Immature natural killer cell (primary cell): Measurements from ENCODE around the gene DNAJB6. TPM values are rescaled to one million over a fixed set of nuclear protein-coding genes. Genes with fewer than 3 reads are reported as not detected.

ENCODE experiments used
- DNase-seq, 3 donors: peaks; one replicate each; pipeline ENCODE4 v3.0.0; 2022; ENCODE audit warnings: mixed read lengths in 1 of 3
- H3K27ac Mint-ChIP-seq, 6 donors: one replicate each; pipeline ENCODE4 v1.8.0; 2020; ENCODE audit warnings: mixed read lengths in 6 of 6, mild to moderate bottlenecking in 5 of 6, inconsistent platforms in 4 of 6, moderate library complexity in 3 of 6
- H3K27me3 Mint-ChIP-seq, 3 donors: one replicate each; pipeline ENCODE4 v1.8.0; 2020 to 2021; ENCODE audit warnings: low read depth in 3 of 3, mild to moderate bottlenecking in 3 of 3, mixed read lengths in 3 of 3, moderate library complexity in 3 of 3, inconsistent platforms in 1 of 3
- H3K36me3 Mint-ChIP-seq, 3 donors: one replicate each; pipeline ENCODE4 v1.8.0; 2020; ENCODE audit warnings: mixed read lengths in 3 of 3, inconsistent platforms in 2 of 3, mild to moderate bottlenecking in 2 of 3
- H3K4me1 Mint-ChIP-seq, 2 donors: one replicate each; pipeline ENCODE4 v1.8.0; 2020; ENCODE audit warnings: inconsistent platforms in 2 of 2, mild to moderate bottlenecking in 2 of 2, mixed read lengths in 2 of 2, moderate library complexity in 1 of 2
- H3K4me3 Mint-ChIP-seq, 5 donors: one replicate each; pipeline ENCODE4 v1.8.0; 2020; ENCODE audit warnings: mild to moderate bottlenecking in 5 of 5, mixed read lengths in 5 of 5, inconsistent platforms in 3 of 5, moderate library complexity in 3 of 5
- H3K9me3 Mint-ChIP-seq, 6 donors: one replicate each; pipeline ENCODE4 v1.8.0; 2020; ENCODE audit warnings: mild to moderate bottlenecking in 6 of 6, mixed read lengths in 6 of 6, inconsistent platforms in 4 of 6, moderate library complexity in 3 of 6
- polyA plus RNA-seq, 3 donors: library from polyadenylated mRNA; unstranded; fragments of 300-500 nt; fragmentation: Illumina TruSeq; gene quantifications; one replicate each; pipeline ENCODE4 v1.2.3, GENCODE V29; 2021

Gene DNAJB6
- polyA plus RNA-seq, 3 donors from 2014 or later, result 184 to 205 (median 185) TPM

GRCh38 chr7:157397036-157397720 is 60.4 kb downstream of the DNAJB6 start:
- no peak for DNase-seq
- H3K4me3 Mint-ChIP-seq, result no peak overlapping the region
- peaks cover 0 to 2% (median 0%) of the 10 kb centered on the region in 3 donors for H3K27me3 Mint-ChIP-seq
- peak overlapping the region in 2 of 6 donors; percentile 24 to 79 for H3K27ac Mint-ChIP-seq
- peaks cover 4 to 12% (median 10%) of the 10 kb centered on the region in 3 donors for H3K36me3 Mint-ChIP-seq
- peaks cover 62 to 71% of the 10 kb centered on the region in 2 donors for H3K4me1 Mint-ChIP-seq
- H3K9me3 Mint-ChIP-seq, result no peaks in the 10 kb centered on the region

GRCh38 chr7:157397731-157398691 is 61.2 kb downstream of the DNAJB6 start:
- no peak overlapping the region for H3K4me3 Mint-ChIP-seq
- H3K27me3 Mint-ChIP-seq, result no peaks in the 10 kb centered on the region
- H3K36me3 Mint-ChIP-seq, result peaks cover 4 to 10% (median 9%) of the 10 kb centered on the region in 3 donors
- H3K9me3 Mint-ChIP-seq, result no peaks in the 10 kb centered on the region
- H3K4me1 Mint-ChIP-seq, result peaks cover 57 to 66% of the 10 kb centered on the region in 2 donors
- H3K27ac Mint-ChIP-seq, result peak overlapping the region in 5 of 6 donors; percentile 59 to 79 (median 71)
- no peak for DNase-seq

- Mint-ChIP-seq H3K27me3 (no peaks in the 10 kb centered on the region), H3K9me3 (no peaks in the 10 kb centered on the region), H3K4me1 (peaks cover 57 to 60% of the 10 kb centered on the region in 2 donors), H3K4me3 (no peak overlapping the region), H3K36me3 (peaks cover 4 to 11% (median 10%) of the 10 kb centered on the region in 3 donors), H3K27ac (peak overlapping the region in 3 of 6 donors; percentile 11 to 71 (median 60))
- no peak for DNase-seq
Measured at GRCh38 chr7:157399086-157399687, 62.4 kb downstream of the DNAJB6 start.

- Mint-ChIP-seq H3K9me3 (no peaks in the 10 kb centered on the region), H3K4me1 (peaks cover 55 to 63% of the 10 kb centered on the region in 2 donors), H3K4me3 (no peak overlapping the region), H3K36me3 (peaks cover 4 to 11% (median 10%) of the 10 kb centered on the region in 3 donors), H3K27me3 (peaks cover 0 to 2% (median 0%) of the 10 kb centered on the region in 3 donors), H3K27ac (peak overlapping the region in 4 of 6 donors; percentile 40 to 64 (median 58))
- no peak for DNase-seq
Measured at GRCh38 chr7:157400171-157400860, 63.5 kb downstream of the DNAJB6 start.

- peaks cover 4 to 11% (median 10%) of the 10 kb centered on the region in 3 donors for H3K36me3 Mint-ChIP-seq
- no peaks in the 10 kb centered on the region for H3K9me3 Mint-ChIP-seq
- H3K4me1 Mint-ChIP-seq, result peaks cover 54 to 64% of the 10 kb centered on the region in 2 donors
- peak overlapping the region in 3 of 5 donors; percentile 11 to 33 (median 30) for H3K4me3 Mint-ChIP-seq
- DNase-seq, result peak in 2 of 3 donors; percentile 21 to 26
- peak overlapping the region; percentile 28 to 74 (median 60) for H3K27ac Mint-ChIP-seq
- peaks cover 0 to 2% (median 0%) of the 10 kb centered on the region in 3 donors for H3K27me3 Mint-ChIP-seq
Measured at GRCh38 chr7:157401567-157402387, 65.0 kb downstream of the DNAJB6 start.

- peaks cover 53 to 62% of the 10 kb centered on the region in 2 donors for H3K4me1 Mint-ChIP-seq
- peaks cover 0 to 2% (median 0%) of the 10 kb centered on the region in 3 donors for H3K27me3 Mint-ChIP-seq
- no peaks in the 10 kb centered on the region for H3K9me3 Mint-ChIP-seq
- peaks cover 4 to 11% (median 10%) of the 10 kb centered on the region in 3 donors for H3K36me3 Mint-ChIP-seq
- DNase-seq, result no peak
- peak overlapping the region in 1 of 6 donors; percentile 55 for H3K27ac Mint-ChIP-seq
- no peak overlapping the region for H3K4me3 Mint-ChIP-seq
Measured at GRCh38 chr7:157402388-157402703, 65.5 kb downstream of the DNAJB6 start.

GRCh38 chr7:157402911-157403534 is 66.2 kb downstream of the DNAJB6 start:
- peak overlapping the region in 3 of 6 donors; percentile 31 to 55 (median 43) for H3K27ac Mint-ChIP-seq
- DNase-seq, result no peak
- H3K4me1 Mint-ChIP-seq, result peaks cover 46 to 56% of the 10 kb centered on the region in 2 donors
- no peak overlapping the region for H3K4me3 Mint-ChIP-seq
- H3K36me3 Mint-ChIP-seq, result peaks cover 4 to 11% (median 6%) of the 10 kb centered on the region in 3 donors
- H3K9me3 Mint-ChIP-seq, result no peaks in the 10 kb centered on the region
- peaks cover 0 to 2% (median 0%) of the 10 kb centered on the region in 3 donors for H3K27me3 Mint-ChIP-seq

GRCh38 chr7:157403646-157404401 is 67.0 kb downstream of the DNAJB6 start:
- no peaks in the 10 kb centered on the region for H3K9me3 Mint-ChIP-seq
- peak overlapping the region in 1 of 6 donors; percentile 31 for H3K27ac Mint-ChIP-seq
- DNase-seq, result no peak

GRCh38 chr7:157404845-157405481 is 68.2 kb downstream of the DNAJB6 start:
- Mint-ChIP-seq H3K4me1 (peaks cover 31 to 36% of the 10 kb centered on the region in 2 donors), H3K9me3 (no peaks in the 10 kb centered on the region), H3K36me3 (peaks cover 4 to 11% (median 6%) of the 10 kb centered on the region in 3 donors), H3K27ac (peak overlapping the region in 3 of 6 donors; percentile 30 to 70 (median 57)), H3K27me3 (peaks cover 0 to 2% (median 0%) of the 10 kb centered on the region in 3 donors), H3K4me3 (no peak overlapping the region)
- no peak for DNase-seq

More at GRCh38 chr7:157403646-157404401, 67.0 kb downstream of the DNAJB6 start:
- H3K4me1 Mint-ChIP-seq, result peaks cover 39 to 48% of the 10 kb centered on the region in 2 donors
- H3K4me3 Mint-ChIP-seq, result no peak overlapping the region
- peaks cover 4 to 11% (median 6%) of the 10 kb centered on the region in 3 donors for H3K36me3 Mint-ChIP-seq
- H3K27me3 Mint-ChIP-seq, result peaks cover 0 to 2% (median 0%) of the 10 kb centered on the region in 3 donors

GRCh38 chr7:157405501-157405900 is 68.7 kb downstream of the DNAJB6 start:
- Mint-ChIP-seq H3K4me3 (no peak overlapping the region), H3K9me3 (no peaks in the 10 kb centered on the region), H3K27me3 (peaks cover 0 to 2% (median 0%) of the 10 kb centered on the region in 3 donors), H3K36me3 (peaks cover 4 to 10% (median 5%) of the 10 kb centered on the region in 3 donors), H3K27ac (no peak overlapping the region), H3K4me1 (peaks cover 30 to 33% of the 10 kb centered on the region in 2 donors)
- no peak for DNase-seq
